Measurements from ENCODE around the gene MPND.

Gene MPND

GRCh38 chr19:4409123-4409933 is 66.0 kb downstream of the MPND start:
- no peak for DNase-seq

Data from stimulated activated CD4-positive, alpha-beta T cell treated with anti-CD3 and anti-CD28 coated beads, Interleukin-1b, Interleukin-23, amount 100 ng/mL, for 48 hours (primary cell).